ENCODE measurements around the gene WDR44. TPM values are rescaled to one million over a fixed set of nuclear protein-coding genes. Genes with fewer than 3 reads are reported as not detected.
A peak's percentile ranks its signal among the peaks of the same experiment; 100 is the strongest.

The WDR44 gene
- total RNA-seq, 1 donor from 2014 or later = 19.3 TPM

DNA sequence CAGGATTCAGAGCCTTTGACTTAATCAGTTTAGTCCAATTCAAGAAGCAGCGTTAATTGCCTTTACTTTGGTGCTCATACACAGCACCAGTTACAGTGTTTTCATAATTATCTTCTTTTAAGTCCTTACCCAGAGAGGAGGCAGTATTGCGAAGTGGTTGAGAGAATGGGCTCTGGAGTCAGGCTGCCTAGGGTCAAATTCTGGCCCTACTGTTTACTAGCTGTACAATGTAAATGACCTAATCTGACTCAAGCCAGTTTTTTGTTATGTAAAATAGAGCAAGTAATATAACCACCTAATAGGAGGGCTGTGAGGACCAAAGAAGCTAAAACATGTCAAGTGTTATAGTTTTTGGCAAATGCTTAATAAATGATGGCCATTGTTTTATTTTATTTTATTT is 27.6 kb downstream of the WDR44 start:
- no peak overlapping the region for H3K27ac Mint-ChIP-seq (ENCODE audit: unreplicated experiment)

DNA sequence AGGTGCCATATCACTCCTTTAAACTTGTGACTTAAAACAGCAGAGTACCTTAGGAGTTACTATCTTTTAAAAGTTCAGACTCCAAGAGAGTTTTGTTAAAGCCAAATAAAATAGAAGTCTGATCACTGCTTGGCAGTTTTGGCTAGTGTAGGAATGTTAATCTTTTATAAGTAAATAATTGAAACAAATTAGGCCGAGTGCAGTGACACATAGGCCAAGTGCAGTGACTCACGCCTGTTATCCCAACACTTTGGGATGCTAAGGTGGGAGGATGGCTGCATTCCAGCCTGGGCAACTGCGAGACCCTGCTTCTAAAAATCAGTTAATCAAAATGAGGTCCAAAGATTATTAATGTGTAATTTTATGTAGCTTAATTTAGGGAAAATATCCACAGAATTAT is 37.2 kb downstream of the WDR44 start:
- TF ChIP-seq, protein P1, sequence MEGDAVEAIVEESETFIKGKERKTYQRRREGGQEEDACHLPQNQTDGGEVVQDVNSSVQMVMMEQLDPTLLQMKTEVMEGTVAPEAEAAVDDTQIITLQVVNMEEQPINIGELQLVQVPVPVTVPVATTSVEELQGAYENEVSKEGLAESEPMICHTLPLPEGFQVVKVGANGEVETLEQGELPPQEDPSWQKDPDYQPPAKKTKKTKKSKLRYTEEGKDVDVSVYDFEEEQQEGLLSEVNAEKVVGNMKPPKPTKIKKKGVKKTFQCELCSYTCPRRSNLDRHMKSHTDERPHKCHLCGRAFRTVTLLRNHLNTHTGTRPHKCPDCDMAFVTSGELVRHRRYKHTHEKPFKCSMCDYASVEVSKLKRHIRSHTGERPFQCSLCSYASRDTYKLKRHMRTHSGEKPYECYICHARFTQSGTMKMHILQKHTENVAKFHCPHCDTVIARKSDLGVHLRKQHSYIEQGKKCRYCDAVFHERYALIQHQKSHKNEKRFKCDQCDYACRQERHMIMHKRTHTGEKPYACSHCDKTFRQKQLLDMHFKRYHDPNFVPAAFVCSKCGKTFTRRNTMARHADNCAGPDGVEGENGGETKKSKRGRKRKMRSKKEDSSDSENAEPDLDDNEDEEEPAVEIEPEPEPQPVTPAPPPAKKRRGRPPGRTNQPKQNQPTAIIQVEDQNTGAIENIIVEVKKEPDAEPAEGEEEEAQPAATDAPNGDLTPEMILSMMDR (IDR thresholded peaks at IDR 0.05) = no peak
- Mint-ChIP-seq H3K4me1 (ENCODE audit: low read depth) (peaks cover 9% of the 10 kb centered on the region), H3K27ac (ENCODE audit: unreplicated experiment) (no peak overlapping the region), H3K36me3 (ENCODE audit: low read depth) (peaks cover 1% of the 10 kb centered on the region), H3K4me3 (ENCODE audit: unreplicated experiment) (no peak overlapping the region), H3K9me3 (ENCODE audit: low read depth) (peaks cover 4% of the 10 kb centered on the region), H3K27me3 (ENCODE audit: low read depth) (no peaks in the 10 kb centered on the region)
- no peak for DNase-seq (ENCODE audit: low spot score)

More for the DNA sequence above, 27.6 kb downstream of the WDR44 start:
- Mint-ChIP-seq H3K27me3 (ENCODE audit: low read depth) (no peaks in the 10 kb centered on the region), H3K9me3 (ENCODE audit: low read depth) (no peaks in the 10 kb centered on the region), H3K4me1 (ENCODE audit: low read depth) (peaks cover 21% of the 10 kb centered on the region), H3K4me3 (ENCODE audit: unreplicated experiment) (no peak overlapping the region), H3K36me3 (ENCODE audit: low read depth) (peaks cover 1% of the 10 kb centered on the region)
- TF ChIP-seq, protein P1 (IDR thresholded peaks at IDR 0.05) = no peak
- DNase-seq (ENCODE audit: low spot score) = no peak

DNA sequence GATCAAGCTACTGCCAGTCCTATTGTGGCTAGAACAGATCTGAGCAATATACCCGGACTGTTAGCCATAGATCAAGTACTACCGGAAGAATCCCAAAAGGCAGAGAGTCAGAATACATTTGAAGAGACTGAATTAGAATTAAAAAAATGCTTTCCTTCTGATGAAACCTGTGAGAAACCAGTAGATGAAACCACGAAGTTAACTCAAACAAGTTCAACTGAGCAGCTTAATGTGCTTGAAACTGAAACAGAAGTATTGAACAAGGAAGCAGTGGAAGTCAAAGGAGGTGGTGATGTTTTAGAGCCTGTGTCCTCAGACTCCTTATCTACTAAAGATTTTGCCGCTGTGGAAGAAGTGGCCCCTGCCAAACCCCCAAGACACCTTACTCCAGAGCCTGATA is 46.8 kb downstream of the WDR44 start:
- H3K27me3 Mint-ChIP-seq (ENCODE audit: low read depth) = no peaks in the 10 kb centered on the region
- no peak for DNase-seq (ENCODE audit: low spot score)
- peaks cover 7% of the 10 kb centered on the region for H3K36me3 Mint-ChIP-seq (ENCODE audit: low read depth)
- peak overlapping the region; percentile 52 for H3K27ac Mint-ChIP-seq (ENCODE audit: unreplicated experiment)
- TF ChIP-seq, protein P1 (IDR thresholded peaks at IDR 0.05) = no peak
- H3K4me3 Mint-ChIP-seq (ENCODE audit: unreplicated experiment) = no peak overlapping the region
- H3K9me3 Mint-ChIP-seq (ENCODE audit: low read depth) = no peaks in the 10 kb centered on the region
- H3K4me1 Mint-ChIP-seq (ENCODE audit: low read depth) = peaks cover 12% of the 10 kb centered on the region

DNA sequence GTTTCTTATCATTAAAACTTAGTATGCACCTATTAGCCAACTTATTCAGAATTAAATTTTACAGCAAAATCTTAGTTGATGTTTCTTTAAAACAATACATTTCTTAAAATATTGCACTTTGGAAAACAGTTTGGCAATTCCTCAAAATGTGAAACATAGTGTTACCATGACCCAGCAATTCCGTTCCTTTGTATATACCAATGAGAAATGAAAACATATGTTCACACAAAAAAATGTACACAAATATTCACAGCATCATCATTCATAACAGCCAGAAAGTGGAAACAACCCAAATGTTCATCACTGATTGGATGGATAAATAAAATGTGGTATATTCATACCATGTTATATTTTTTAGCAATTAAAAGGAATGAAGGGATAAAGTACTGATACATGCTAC is 50.2 kb downstream of the WDR44 start:
- Mint-ChIP-seq H3K36me3 (ENCODE audit: low read depth) (peaks cover 12% of the 10 kb centered on the region), H3K27me3 (ENCODE audit: low read depth) (no peaks in the 10 kb centered on the region), H3K27ac (ENCODE audit: unreplicated experiment) (no peak overlapping the region), H3K4me1 (ENCODE audit: low read depth) (peaks cover 12% of the 10 kb centered on the region), H3K9me3 (ENCODE audit: low read depth) (no peaks in the 10 kb centered on the region), H3K4me3 (ENCODE audit: unreplicated experiment) (no peak overlapping the region)
- TF ChIP-seq, protein P1 (IDR thresholded peaks at IDR 0.05) = no peak
- no peak for DNase-seq (ENCODE audit: low spot score)

DNA sequence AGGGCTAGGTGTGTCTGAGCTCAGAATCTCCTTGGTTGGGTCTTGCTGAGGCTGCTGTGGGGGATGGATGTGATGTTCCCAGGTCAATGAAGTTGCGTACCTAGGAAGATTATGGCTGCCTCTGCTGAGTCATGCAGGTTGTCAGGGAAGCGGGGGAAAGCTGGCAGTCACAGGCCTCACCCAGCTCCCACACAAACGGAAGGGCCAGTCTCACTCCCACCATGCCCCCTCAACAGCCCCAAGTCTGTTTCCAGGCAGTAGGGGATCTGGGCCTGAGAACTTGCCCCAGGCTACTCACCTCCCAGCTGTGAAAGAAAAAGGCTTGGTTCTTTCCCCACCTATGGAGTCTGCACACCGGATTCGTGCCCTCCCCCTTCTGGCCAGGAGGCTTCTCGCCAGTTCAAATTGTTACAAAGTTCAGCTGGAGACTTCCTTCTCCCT is 72.9 kb downstream of the WDR44 start:
- TF ChIP-seq, protein P1 (IDR thresholded peaks at IDR 0.05) = no peak
- Mint-ChIP-seq H3K36me3 (ENCODE audit: low read depth) (peaks cover 11% of the 10 kb centered on the region), H3K4me1 (ENCODE audit: low read depth) (peaks cover 13% of the 10 kb centered on the region), H3K4me3 (ENCODE audit: unreplicated experiment) (no peak overlapping the region), H3K27ac (ENCODE audit: unreplicated experiment) (no peak overlapping the region), H3K27me3 (ENCODE audit: low read depth) (no peaks in the 10 kb centered on the region), H3K9me3 (ENCODE audit: low read depth) (peaks cover 4% of the 10 kb centered on the region)
- DNase-seq (ENCODE audit: low spot score) = no peak
